K562 (cell line): ENCODE measurements around the gene NTN1. TPM values are rescaled to one million over a fixed set of nuclear protein-coding genes. Genes with fewer than 3 reads are reported as not detected.

ENCODE experiments used
- C11orf30 ChIP-seq: fragments of 450-650 bp; IDR thresholded peaks from 2 replicates; pipeline ENCODE4 v1.6.1; 2016; ENCODE audit warnings: low read depth, mild to moderate bottlenecking
- HDAC8 ChIP-seq: fragments of 450-650 bp; IDR thresholded peaks from 2 replicates; pipeline ENCODE4 v1.6.1; 2016; ENCODE audit warnings: mild to moderate bottlenecking, missing genetic modification characterization, moderate library complexity, missing compliant biosample characterization
- MAZ ChIP-seq, 2 experiments: fragments of 450-650 bp in 1 of 2; sonication (generic) in 1 of 2; formaldehyde crosslinking; IDR thresholded peaks in 1 of 2; conservative IDR thresholded peaks in 1 of 2; 2 replicates each; pipeline versions ENCODE4 v1.4.0 to v1.5.0; 2020; ENCODE audit warnings: mild to moderate bottlenecking in 1 of 2, missing genetic modification reagents in 1 of 2
- RAD51 ChIP-seq: fragments of 450-650 bp; IDR thresholded peaks from 2 replicates; pipeline ENCODE4 v1.7.1; 2016; ENCODE audit warnings: low read depth, mild to moderate bottlenecking, borderline replicate concordance
- RREB1 ChIP-seq: fragments of 250-450 bp; sonication (Bioruptor Pico); IDR thresholded peaks from 2 replicates; pipeline ENCODE4 v1.4.0; 2020
- TOE1 ChIP-seq, 2 experiments: fragments of 450-650 bp in 1 of 2; sonication (generic) in 1 of 2; formaldehyde crosslinking in 1 of 2; IDR thresholded peaks; 2 replicates each; pipeline versions ENCODE4 v1.7.1 to v1.8.0; 2016 to 2022; ENCODE audit warnings: borderline replicate concordance in 2 of 2, mild to moderate bottlenecking in 2 of 2, antibody characterized with exemption in 1 of 2, inconsistent platforms in 1 of 2, low read depth in 1 of 2, missing genetic modification reagents in 1 of 2, moderate library complexity in 1 of 2
- ZNF507 ChIP-seq: conservative IDR thresholded peaks from 2 replicates; pipeline ENCODE4 v1.6.1; 2017; ENCODE audit warnings: missing genetic modification characterization, missing compliant biosample characterization
- polyA plus RNA-seq, 8 experiments: library from polyadenylated mRNA; depleted of rRNA in 4 of 8; stranded (reverse) in 5 of 8; unstranded in 3 of 8; fragments of >200 nt; fragmentation: Nextera tagmentation in 2 of 8; fragmentation: Illumina TruSeq in 1 of 8; extraction: Ambion mirVana in 2 of 8; extraction: Trizol in 1 of 8; gene quantifications; 2 replicates each; pipeline versions ENCODE4 v1.2.1 to v1.2.3, GENCODE V29; 2011 to 2014; ENCODE audit warnings: inconsistent platforms in 1 of 8, missing spikeins in 1 of 8
- total RNA-seq, 7 experiments: library from RNA; depleted of rRNA in 6 of 7; stranded (reverse); fragments of >200 nt in 6 of 7; fragmentation: Illumina TruSeq in 2 of 7; extraction: Trizol in 2 of 7; gene quantifications; 2 replicates each; pipeline versions ENCODE4 v1.2.1 to v1.2.3, GENCODE V29; 2011 to 2021; ENCODE audit warnings: low replicate concordance in 1 of 7

The NTN1 gene
- total and polyA plus RNA-seq, 9 of the 15 experiments (the other 6 are each of a cell fraction or from before 2014, with no cell fraction given), result 0.02 TPM; not detected in 8

- TF ChIP-seq RREB1 (no peak), RAD51 (no peak), ZNF507 (tag) (no peak), MAZ (CRISPR knock-in tag; conservative IDR thresholded peaks at IDR 0.05 in 1 of 2, IDR thresholded peaks at IDR 0.05 in 1 of 2) (no peak), C11orf30 (no peak), HDAC8 (tag) (no peak), TOE1 (IDR thresholded peaks at IDR 0.05; ENCODE audit: borderline replicate concordance) (no peak), TOE1 (CRISPR knock-in tag; IDR thresholded peaks at IDR 0.05; ENCODE audit: borderline replicate concordance, low read depth) (no peak)
These were observed 184.5 kb downstream of the NTN1 start (continued) for GRCh38 chr17:9205520-9206409.
